ENCODE results near the gene MYO1D. TPM values are rescaled to one million over a fixed set of nuclear protein-coding genes. Genes with fewer than 3 reads are reported as not detected.

Gene MYO1D
- total RNA-seq, 1 experiment from 2014 or later, result 35.7 TPM

GRCh38 chr17:32810690-32811089, 66.2 kb downstream of the MYO1D start:
- Histone ChIP-seq H3K9me2 (ENCODE audit: insufficient read depth) (no peaks in the 10 kb centered on the region; the same call in 1 of the 2 replicates), H3K79me2 (ENCODE audit: insufficient read depth, low read length) (no peaks in the 10 kb centered on the region), H2AFZ (ENCODE audit: low read depth, low read length, poor library complexity, severe bottlenecking) (no peak overlapping the region), H3K9ac (ENCODE audit: low read length) (no peak overlapping the region), H3K9me3 (ENCODE audit: control insufficient read depth in 1 of 2, insufficient read depth in 1 of 2, low read depth in 1 of 2, low read length in 2 of 2) (no peaks in the 10 kb centered on the region), H3K4me1 (ENCODE audit: control insufficient read depth in 1 of 2, insufficient read depth in 2 of 2, low read length in 2 of 2) (no peaks in the 10 kb centered on the region), H3K36me3 (ENCODE audit: control insufficient read depth in 1 of 2, insufficient read depth in 2 of 2, low read length in 2 of 2) (no peaks in the 10 kb centered on the region), H4K20me1 (ENCODE audit: insufficient read depth) (no peaks in the 10 kb centered on the region), H3K27ac (ENCODE audit: low read depth, low read length) (no peak overlapping the region), H3K4me2 (ENCODE audit: low read length) (no peak overlapping the region), H3K4me3 (replicated peaks in 1 of 2; ENCODE audit: low read depth in 1 of 2, low read length in 2 of 2) (no peak overlapping the region), H3K27me3 (ENCODE audit: insufficient read depth, low read length) (no peaks in the 10 kb centered on the region)
- ChIA-PET CTCF (no interaction called here), RAD21 (ENCODE audit: low non-redundant PET in 1 of 2, low total read pairs in 2 of 2, uncharacterized antibody in 2 of 2, unreplicated experiment in 2 of 2) (no interaction called here), POLR2A (no interaction called here)
- ATAC-seq (no peak), DNase-seq (ENCODE audit: low read depth, low spot score) (no peak)
- no TSS peak for BruUV-seq (replicated peaks)
- intact Hi-C loops (cut with micrococcal nuclease), result no loop called here
- TF ChIP-seq YY1 (IDR thresholded peaks at IDR 0.05; ENCODE audit: extremely low read depth, insufficient replicate concordance, low read depth, low read length) (no peak), FOSL1 (IDR thresholded peaks at IDR 0.05; ENCODE audit: low read depth) (no peak), ZNF274 (IDR thresholded peaks at IDR 0.05; ENCODE audit: low read depth, low read length) (no peak), POLR2AphosphoS5 (IDR thresholded peaks at IDR 0.05; ENCODE audit: low read depth, low read length) (no peak), SP1 (IDR thresholded peaks at IDR 0.05; ENCODE audit: low read depth) (no peak), POLR2A (IDR thresholded peaks at IDR 0.05; ENCODE audit: borderline replicate concordance, extremely low read depth, insufficient read depth, insufficient read length) (no peak), SIN3A (IDR thresholded peaks at IDR 0.05; ENCODE audit: low read depth) (no peak), JUND (IDR thresholded peaks at IDR 0.05) (no peak), ATF3 (IDR thresholded peaks at IDR 0.05) (no peak)
- TF ChIP-seq, protein P1, sequence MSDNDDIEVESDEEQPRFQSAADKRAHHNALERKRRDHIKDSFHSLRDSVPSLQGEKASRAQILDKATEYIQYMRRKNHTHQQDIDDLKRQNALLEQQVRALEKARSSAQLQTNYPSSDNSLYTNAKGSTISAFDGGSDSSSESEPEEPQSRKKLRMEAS (IDR thresholded peaks at IDR 0.05), result no peak

- Histone ChIP-seq H3K4me1 (ENCODE audit: control insufficient read depth in 1 of 2, insufficient read depth in 2 of 2, low read length in 2 of 2) (no peaks in the 10 kb centered on the region), H3K9ac (ENCODE audit: low read length) (no peak overlapping the region), H3K4me2 (ENCODE audit: low read length) (no peak overlapping the region), H3K27ac (ENCODE audit: low read depth, low read length) (no peak overlapping the region), H3K36me3 (ENCODE audit: control insufficient read depth in 1 of 2, insufficient read depth in 2 of 2, low read length in 2 of 2) (no peaks in the 10 kb centered on the region), H3K79me2 (ENCODE audit: insufficient read depth, low read length) (no peaks in the 10 kb centered on the region), H2AFZ (ENCODE audit: low read depth, low read length, poor library complexity, severe bottlenecking) (no peak overlapping the region), H3K4me3 (replicated peaks in 1 of 2; ENCODE audit: low read depth in 1 of 2, low read length in 2 of 2) (no peak overlapping the region), H3K9me3 (ENCODE audit: control insufficient read depth in 1 of 2, insufficient read depth in 1 of 2, low read depth in 1 of 2, low read length in 2 of 2) (no peaks in the 10 kb centered on the region), H3K27me3 (ENCODE audit: insufficient read depth, low read length) (no peaks in the 10 kb centered on the region), H4K20me1 (ENCODE audit: insufficient read depth) (no peaks in the 10 kb centered on the region), H3K9me2 (ENCODE audit: insufficient read depth) (no peaks in the 10 kb centered on the region; the same call in 1 of the 2 replicates)
- CTCF ChIA-PET, result no interaction called here
- ATAC-seq (no peak), DNase-seq (ENCODE audit: low read depth, low spot score) (no peak)
- RAD21 ChIA-PET (ENCODE audit: low non-redundant PET in 1 of 2, low total read pairs in 2 of 2, uncharacterized antibody in 2 of 2, unreplicated experiment in 2 of 2), result no interaction called here
- POLR2A ChIA-PET, result no interaction called here
- intact Hi-C loops (cut with micrococcal nuclease), result no loop called here
- BruUV-seq (replicated peaks), result no TSS peak
- TF ChIP-seq ZNF274 (IDR thresholded peaks at IDR 0.05; ENCODE audit: low read depth, low read length) (no peak), POLR2AphosphoS5 (IDR thresholded peaks at IDR 0.05; ENCODE audit: low read depth, low read length) (no peak), CEBPB (IDR thresholded peaks at IDR 0.05; ENCODE audit: low read depth) (no peak), SIN3A (IDR thresholded peaks at IDR 0.05; ENCODE audit: low read depth) (no peak), CBX3 (IDR thresholded peaks at IDR 0.05; ENCODE audit: low read depth) (no peak)
Measured at GRCh38 chr17:32807577-32807976, 69.3 kb downstream of the MYO1D start.

Measured in HCT116 (cell line).